ENCODE data around the gene ROR1.

- TF ChIP-seq, protein P1, sequence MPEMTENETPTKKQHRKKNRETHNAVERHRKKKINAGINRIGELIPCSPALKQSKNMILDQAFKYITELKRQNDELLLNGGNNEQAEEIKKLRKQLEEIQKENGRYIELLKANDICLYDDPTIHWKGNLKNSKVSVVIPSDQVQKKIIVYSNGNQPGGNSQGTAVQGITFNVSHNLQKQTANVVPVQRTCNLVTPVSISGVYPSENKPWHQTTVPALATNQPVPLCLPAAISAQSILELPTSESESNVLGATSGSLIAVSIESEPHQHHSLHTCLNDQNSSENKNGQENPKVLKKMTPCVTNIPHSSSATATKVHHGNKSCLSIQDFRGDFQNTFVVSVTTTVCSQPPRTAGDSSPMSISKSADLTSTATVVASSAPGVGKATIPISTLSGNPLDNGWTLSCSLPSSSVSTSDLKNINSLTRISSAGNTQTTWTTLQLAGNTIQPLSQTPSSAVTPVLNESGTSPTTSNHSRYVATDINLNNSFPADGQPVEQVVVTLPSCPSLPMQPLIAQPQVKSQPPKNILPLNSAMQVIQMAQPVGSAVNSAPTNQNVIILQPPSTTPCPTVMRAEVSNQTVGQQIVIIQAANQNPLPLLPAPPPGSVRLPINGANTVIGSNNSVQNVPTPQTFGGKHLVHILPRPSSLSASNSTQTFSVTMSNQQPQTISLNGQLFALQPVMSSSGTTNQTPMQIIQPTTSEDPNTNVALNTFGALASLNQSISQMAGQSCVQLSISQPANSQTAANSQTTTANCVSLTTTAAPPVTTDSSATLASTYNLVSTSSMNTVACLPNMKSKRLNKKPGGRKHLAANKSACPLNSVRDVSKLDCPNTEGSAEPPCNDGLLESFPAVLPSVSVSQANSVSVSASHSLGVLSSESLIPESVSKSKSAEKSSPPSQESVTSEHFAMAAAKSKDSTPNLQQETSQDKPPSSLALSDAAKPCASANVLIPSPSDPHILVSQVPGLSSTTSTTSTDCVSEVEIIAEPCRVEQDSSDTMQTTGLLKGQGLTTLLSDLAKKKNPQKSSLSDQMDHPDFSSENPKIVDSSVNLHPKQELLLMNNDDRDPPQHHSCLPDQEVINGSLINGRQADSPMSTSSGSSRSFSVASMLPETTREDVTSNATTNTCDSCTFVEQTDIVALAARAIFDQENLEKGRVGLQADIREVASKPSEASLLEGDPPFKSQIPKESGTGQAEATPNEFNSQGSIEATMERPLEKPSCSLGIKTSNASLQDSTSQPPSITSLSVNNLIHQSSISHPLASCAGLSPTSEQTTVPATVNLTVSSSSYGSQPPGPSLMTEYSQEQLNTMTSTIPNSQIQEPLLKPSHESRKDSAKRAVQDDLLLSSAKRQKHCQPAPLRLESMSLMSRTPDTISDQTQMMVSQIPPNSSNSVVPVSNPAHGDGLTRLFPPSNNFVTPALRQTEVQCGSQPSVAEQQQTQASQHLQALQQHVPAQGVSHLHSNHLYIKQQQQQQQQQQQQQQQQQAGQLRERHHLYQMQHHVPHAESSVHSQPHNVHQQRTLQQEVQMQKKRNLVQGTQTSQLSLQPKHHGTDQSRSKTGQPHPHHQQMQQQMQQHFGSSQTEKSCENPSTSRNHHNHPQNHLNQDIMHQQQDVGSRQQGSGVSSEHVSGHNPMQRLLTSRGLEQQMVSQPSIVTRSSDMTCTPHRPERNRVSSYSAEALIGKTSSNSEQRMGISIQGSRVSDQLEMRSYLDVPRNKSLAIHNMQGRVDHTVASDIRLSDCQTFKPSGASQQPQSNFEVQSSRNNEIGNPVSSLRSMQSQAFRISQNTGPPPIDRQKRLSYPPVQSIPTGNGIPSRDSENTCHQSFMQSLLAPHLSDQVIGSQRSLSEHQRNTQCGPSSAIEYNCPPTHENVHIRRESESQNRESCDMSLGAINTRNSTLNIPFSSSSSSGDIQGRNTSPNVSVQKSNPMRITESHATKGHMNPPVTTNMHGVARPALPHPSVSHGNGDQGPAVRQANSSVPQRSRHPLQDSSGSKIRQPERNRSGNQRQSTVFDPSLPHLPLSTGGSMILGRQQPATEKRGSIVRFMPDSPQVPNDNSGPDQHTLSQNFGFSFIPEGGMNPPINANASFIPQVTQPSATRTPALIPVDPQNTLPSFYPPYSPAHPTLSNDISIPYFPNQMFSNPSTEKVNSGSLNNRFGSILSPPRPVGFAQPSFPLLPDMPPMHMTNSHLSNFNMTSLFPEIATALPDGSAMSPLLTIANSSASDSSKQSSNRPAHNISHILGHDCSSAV (CRISPR knock-in tag; IDR thresholded peaks at IDR 0.05; ENCODE audit: borderline replicate concordance), result no peak
- TF ChIP-seq RORA (CRISPR knock-in tag; IDR thresholded peaks at IDR 0.05) (no peak), CREB1 (IDR thresholded peaks at IDR 0.05) (no peak), CREB1 (CRISPR knock-in tag; IDR thresholded peaks at IDR 0.05) (no peak), ZNF264 (CRISPR knock-in tag; IDR thresholded peaks at IDR 0.05) (no peak), ZNF317 (CRISPR knock-in tag; IDR thresholded peaks at IDR 0.05) (no peak), JUNB (CRISPR knock-in tag; IDR thresholded peaks at IDR 0.05; ENCODE audit: borderline replicate concordance) (no peak), PAF1 (CRISPR knock-in tag; IDR thresholded peaks at IDR 0.05) (no peak), FLYWCH1 (CRISPR knock-in tag; IDR thresholded peaks at IDR 0.05) (no peak), ZBTB8A (CRISPR knock-in tag; IDR thresholded peaks at IDR 0.05; ENCODE audit: borderline replicate concordance, low read depth) (no peak), NBN (conservative IDR thresholded peaks at IDR 0.05) (no peak), PRPF4 (IDR thresholded peaks at IDR 0.05; ENCODE audit: low read depth, low read length, poor library complexity, severe bottlenecking) (no peak)
- TF ChIP-seq, protein P2, sequence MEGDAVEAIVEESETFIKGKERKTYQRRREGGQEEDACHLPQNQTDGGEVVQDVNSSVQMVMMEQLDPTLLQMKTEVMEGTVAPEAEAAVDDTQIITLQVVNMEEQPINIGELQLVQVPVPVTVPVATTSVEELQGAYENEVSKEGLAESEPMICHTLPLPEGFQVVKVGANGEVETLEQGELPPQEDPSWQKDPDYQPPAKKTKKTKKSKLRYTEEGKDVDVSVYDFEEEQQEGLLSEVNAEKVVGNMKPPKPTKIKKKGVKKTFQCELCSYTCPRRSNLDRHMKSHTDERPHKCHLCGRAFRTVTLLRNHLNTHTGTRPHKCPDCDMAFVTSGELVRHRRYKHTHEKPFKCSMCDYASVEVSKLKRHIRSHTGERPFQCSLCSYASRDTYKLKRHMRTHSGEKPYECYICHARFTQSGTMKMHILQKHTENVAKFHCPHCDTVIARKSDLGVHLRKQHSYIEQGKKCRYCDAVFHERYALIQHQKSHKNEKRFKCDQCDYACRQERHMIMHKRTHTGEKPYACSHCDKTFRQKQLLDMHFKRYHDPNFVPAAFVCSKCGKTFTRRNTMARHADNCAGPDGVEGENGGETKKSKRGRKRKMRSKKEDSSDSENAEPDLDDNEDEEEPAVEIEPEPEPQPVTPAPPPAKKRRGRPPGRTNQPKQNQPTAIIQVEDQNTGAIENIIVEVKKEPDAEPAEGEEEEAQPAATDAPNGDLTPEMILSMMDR (CRISPR knock-in tag; IDR thresholded peaks at IDR 0.05), result no peak
- TF ChIP-seq, protein P3, sequence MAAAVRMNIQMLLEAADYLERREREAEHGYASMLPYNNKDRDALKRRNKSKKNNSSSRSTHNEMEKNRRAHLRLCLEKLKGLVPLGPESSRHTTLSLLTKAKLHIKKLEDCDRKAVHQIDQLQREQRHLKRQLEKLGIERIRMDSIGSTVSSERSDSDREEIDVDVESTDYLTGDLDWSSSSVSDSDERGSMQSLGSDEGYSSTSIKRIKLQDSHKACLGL (CRISPR knock-in tag; IDR thresholded peaks at IDR 0.05), result no peak
- TF ChIP-seq, protein P4, sequence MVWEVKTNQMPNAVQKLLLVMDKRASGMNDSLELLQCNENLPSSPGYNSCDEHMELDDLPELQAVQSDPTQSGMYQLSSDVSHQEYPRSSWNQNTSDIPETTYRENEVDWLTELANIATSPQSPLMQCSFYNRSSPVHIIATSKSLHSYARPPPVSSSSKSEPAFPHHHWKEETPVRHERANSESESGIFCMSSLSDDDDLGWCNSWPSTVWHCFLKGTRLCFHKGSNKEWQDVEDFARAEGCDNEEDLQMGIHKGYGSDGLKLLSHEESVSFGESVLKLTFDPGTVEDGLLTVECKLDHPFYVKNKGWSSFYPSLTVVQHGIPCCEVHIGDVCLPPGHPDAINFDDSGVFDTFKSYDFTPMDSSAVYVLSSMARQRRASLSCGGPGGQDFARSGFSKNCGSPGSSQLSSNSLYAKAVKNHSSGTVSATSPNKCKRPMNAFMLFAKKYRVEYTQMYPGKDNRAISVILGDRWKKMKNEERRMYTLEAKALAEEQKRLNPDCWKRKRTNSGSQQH (CRISPR knock-in tag; IDR thresholded peaks at IDR 0.05; ENCODE audit: low read depth), result no peak
Measured at GRCh38 chr1:63731117-63732043, 42.4 kb upstream of the ROR1 start.

Data from HepG2 (cell line).